Activated CD8-positive, alpha-beta T cell treated with anti-CD3 and anti-CD28 coated beads, Interleukin-2, amount 10 ng/mL, durations not matched to agents 7 days and 5 days (primary cell): ENCODE measurements around the gene MAMDC4. TPM values are rescaled to one million over a fixed set of nuclear protein-coding genes. Genes with fewer than 3 reads are reported as not detected.
A peak's percentile ranks its signal among the peaks of the same experiment; 100 is the strongest.

ENCODE experiments used
- ATAC-seq: fragments of 150-1000 bp; cut with Tn5 transposase; one replicate; pipeline ENCODE4 v1.10.0; 2021; ENCODE audit warnings: moderate library complexity
- CTCF ChIA-PET: fragments of 350-600 bp; sonication (Branson Sonifier 250); formaldehyde crosslinking; loops from one replicate; lab custom pipeline; 2021; ENCODE audit warnings: antibody characterized with exemption; lab: Charles Lee
- POLR2A ChIA-PET: fragments of 350-600 bp; sonication (Branson Sonifier 250); formaldehyde crosslinking; loops from one replicate; lab custom pipeline; 2021; ENCODE audit warnings: antibody characterized with exemption; lab: Charles Lee
- DNase-seq: peaks from one replicate; pipeline ENCODE4 v3.0.0-alpha.2; 2020
- H3K27ac Mint-ChIP-seq: one replicate; pipeline ENCODE4 v1.8.0; 2021; ENCODE audit warnings: mild to moderate bottlenecking, mixed read lengths
- H3K27me3 Mint-ChIP-seq: one replicate; pipeline ENCODE4 v1.8.0; 2021; ENCODE audit warnings: low read depth, mixed read lengths
- H3K36me3 Mint-ChIP-seq: one replicate; pipeline ENCODE4 v1.8.0; 2021; ENCODE audit warnings: low read depth, mixed read lengths
- H3K4me1 Mint-ChIP-seq: one replicate; pipeline ENCODE4 v1.8.0; 2021; ENCODE audit warnings: low read depth, mixed read lengths
- H3K4me3 Mint-ChIP-seq: one replicate; pipeline ENCODE4 v1.8.0; 2021; ENCODE audit warnings: mild to moderate bottlenecking, mixed read lengths
- H3K9me3 Mint-ChIP-seq: one replicate; pipeline ENCODE4 v1.8.0; 2022; ENCODE audit warnings: mixed read lengths; ENCODE audit not compliant: insufficient read depth
- total RNA-seq, 2 experiments: library from RNA; stranded (reverse); gene quantifications; one replicate each; pipeline ENCODE4 v1.2.3, GENCODE V29; 2021

Gene MAMDC4
- total RNA-seq, 2 experiments from 2014 or later, result 14.7 to 15.8 TPM

DNA sequence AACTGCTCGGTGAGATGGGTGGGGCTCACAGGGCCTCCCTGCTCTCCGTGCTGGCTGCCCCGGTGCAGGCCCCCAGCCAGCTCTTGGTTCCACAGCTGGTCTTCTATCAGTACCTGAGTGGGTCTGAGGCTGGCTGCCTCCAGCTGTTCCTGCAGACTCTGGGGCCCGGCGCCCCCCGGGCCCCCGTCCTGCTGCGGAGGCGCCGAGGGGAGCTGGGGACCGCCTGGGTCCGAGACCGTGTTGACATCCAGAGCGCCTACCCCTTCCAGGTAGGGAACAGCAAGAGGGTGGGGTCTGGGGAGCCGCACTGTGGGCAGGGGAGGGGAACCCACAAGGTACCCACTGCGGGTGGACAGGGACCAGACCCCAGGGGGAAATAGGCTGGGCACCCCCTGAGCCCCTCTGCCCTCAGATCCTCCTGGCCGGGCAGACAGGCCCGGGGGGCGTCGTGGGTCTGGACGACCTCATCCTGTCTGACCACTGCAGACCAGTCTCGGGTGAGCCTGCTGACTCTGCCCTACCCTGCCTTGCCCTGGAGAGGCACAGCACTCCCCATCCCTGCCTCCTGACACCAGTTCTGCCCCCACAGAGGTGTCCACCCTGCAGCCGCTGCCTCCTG lies 2.8 kb downstream of the MAMDC4 start:
- Mint-ChIP-seq H3K27ac (no peak overlapping the region), H3K4me1 (peaks cover 5% of the 10 kb centered on the region), H3K27me3 (no peaks in the 10 kb centered on the region), H3K36me3 (peaks cover 2% of the 10 kb centered on the region), H3K9me3 (no peaks in the 10 kb centered on the region), H3K4me3 (no peak overlapping the region)
- POLR2A ChIA-PET, result no interaction called here
- DNase-seq (no peak), ATAC-seq (no peak)
- CTCF ChIA-PET, result no interaction called here

DNA sequence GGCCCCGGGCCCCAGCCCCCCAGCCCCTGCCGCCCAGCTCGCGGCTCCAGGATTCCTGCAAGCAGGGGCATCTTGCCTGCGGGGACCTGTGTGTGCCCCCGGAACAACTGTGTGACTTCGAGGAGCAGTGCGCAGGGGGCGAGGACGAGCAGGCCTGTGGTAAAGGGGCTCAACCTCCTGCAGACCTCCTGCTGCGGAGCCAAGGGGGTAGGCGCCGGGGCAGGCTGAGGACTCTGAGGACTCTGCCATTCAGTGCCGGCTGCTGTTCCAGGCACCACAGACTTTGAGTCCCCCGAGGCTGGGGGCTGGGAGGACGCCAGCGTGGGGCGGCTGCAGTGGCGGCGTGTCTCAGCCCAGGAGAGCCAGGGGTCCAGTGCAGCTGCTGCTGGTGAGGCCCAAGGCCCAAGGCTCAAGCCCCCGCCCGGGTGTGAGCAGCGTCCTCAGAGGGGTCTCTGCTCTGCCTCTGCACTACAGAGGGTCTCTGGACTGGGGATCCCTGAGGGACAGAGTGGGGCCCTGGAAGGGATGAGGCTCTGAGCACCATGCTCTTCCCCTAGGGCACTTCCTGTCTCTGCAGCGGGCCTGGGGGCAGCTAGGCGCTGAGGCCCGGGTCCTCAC lies 3.4 kb downstream of the MAMDC4 start:
- no peaks in the 10 kb centered on the region for H3K4me1 Mint-ChIP-seq
- H3K27me3 Mint-ChIP-seq, result no peaks in the 10 kb centered on the region
- no peak overlapping the region for H3K4me3 Mint-ChIP-seq
- DNase-seq (no peak), ATAC-seq (no peak)
- CTCF ChIA-PET, result interaction anchor here (1.2 kb wide), 1 partner anchor 26 kb away, joined by 4 read pairs; no protein-coding TSS in a partner anchor
- POLR2A ChIA-PET, result no interaction called here
- H3K9me3 Mint-ChIP-seq, result no peaks in the 10 kb centered on the region
- H3K27ac Mint-ChIP-seq, result no peak overlapping the region
- no peaks in the 10 kb centered on the region for H3K36me3 Mint-ChIP-seq

- Mint-ChIP-seq H3K4me1 (no peaks in the 10 kb centered on the region), H3K36me3 (no peaks in the 10 kb centered on the region), H3K9me3 (no peaks in the 10 kb centered on the region), H3K27me3 (no peaks in the 10 kb centered on the region), H3K27ac (no peak overlapping the region), H3K4me3 (no peak overlapping the region)
- CTCF ChIA-PET, result interaction anchor here (1.2 kb wide), 1 partner anchor 26 kb away, joined by 4 read pairs; no protein-coding TSS in a partner anchor
- ATAC-seq (no peak), DNase-seq (no peak)
- POLR2A ChIA-PET, result interaction anchor here (1.1 kb wide), 1 partner anchor 10 kb away, joined by 4 read pairs; the partner anchor contains the start of gene EDF1
Measured at GRCh38 chr9:136856079-136856476, 3.9 kb downstream of the MAMDC4 start.

DNA sequence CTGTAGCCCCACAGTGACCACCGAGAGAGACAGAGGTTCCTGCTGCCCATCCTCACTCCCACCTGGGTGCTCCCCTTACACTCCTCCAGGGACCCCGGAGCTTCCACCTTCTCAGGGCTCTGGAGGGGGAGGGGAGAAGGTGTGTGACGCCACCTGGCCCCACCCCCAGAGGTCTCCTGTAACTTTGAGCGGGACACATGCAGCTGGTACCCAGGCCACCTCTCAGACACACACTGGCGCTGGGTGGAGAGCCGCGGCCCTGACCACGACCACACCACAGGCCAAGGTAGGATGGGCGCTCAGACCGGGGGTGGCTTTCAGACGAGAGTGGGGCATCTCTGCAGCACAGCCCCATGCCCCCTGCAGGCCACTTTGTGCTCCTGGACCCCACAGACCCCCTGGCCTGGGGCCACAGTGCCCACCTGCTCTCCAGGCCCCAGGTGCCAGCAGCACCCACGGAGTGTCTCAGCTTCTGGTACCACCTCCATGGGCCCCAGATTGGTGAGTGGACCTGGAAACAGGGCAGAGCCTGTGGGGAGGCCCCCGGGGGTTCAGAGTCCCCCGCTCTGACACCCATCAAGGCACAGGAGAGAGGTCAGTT lies 4.5 kb downstream of the MAMDC4 start:
- H3K9me3 Mint-ChIP-seq, result no peaks in the 10 kb centered on the region
- no peak for DNase-seq
- H3K27me3 Mint-ChIP-seq, result no peaks in the 10 kb centered on the region
- H3K36me3 Mint-ChIP-seq, result no peaks in the 10 kb centered on the region
- no peak overlapping the region for H3K4me3 Mint-ChIP-seq
- no peak for ATAC-seq
- H3K27ac Mint-ChIP-seq, result no peak overlapping the region
- H3K4me1 Mint-ChIP-seq, result no peaks in the 10 kb centered on the region
- POLR2A ChIA-PET, result interaction anchor here (1.1 kb wide), 1 partner anchor 9 kb away, joined by 4 read pairs; the partner anchor contains the start of gene EDF1
- CTCF ChIA-PET, result interaction anchor here (1.2 kb wide), 1 partner anchor 25 kb away, joined by 4 read pairs; no protein-coding TSS in a partner anchor

DNA sequence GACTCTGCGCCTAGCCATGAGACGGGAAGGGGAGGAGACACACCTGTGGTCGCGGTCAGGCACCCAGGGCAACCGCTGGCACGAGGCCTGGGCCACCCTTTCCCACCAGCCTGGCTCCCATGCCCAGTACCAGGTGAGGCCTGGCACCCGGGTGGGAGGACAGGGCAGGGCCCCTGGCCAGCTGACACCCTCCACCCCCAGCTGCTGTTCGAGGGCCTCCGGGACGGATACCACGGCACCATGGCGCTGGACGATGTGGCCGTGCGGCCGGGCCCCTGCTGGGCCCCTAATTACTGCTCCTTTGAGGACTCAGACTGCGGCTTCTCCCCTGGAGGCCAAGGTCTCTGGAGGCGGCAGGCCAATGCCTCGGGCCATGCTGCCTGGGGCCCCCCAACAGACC lies 5.0 kb downstream of the MAMDC4 start:
- CTCF ChIA-PET, result no interaction called here
- DNase-seq (no peak), ATAC-seq (no peak)
- no peak overlapping the region for H3K4me3 Mint-ChIP-seq
- no peak overlapping the region for H3K27ac Mint-ChIP-seq
- H3K27me3 Mint-ChIP-seq, result no peaks in the 10 kb centered on the region
- peaks cover under 1% of the 10 kb centered on the region for H3K36me3 Mint-ChIP-seq
- POLR2A ChIA-PET, result interaction anchor here (1.1 kb wide), 1 partner anchor 9 kb away, joined by 4 read pairs; the partner anchor contains the start of gene EDF1
- no peaks in the 10 kb centered on the region for H3K4me1 Mint-ChIP-seq
- H3K9me3 Mint-ChIP-seq, result no peaks in the 10 kb centered on the region

- H3K27me3 Mint-ChIP-seq, result no peaks in the 10 kb centered on the region
- H3K36me3 Mint-ChIP-seq, result peaks cover 3% of the 10 kb centered on the region
- DNase-seq (no peak), ATAC-seq (peak; percentile 11)
- no peak overlapping the region for H3K4me3 Mint-ChIP-seq
- H3K9me3 Mint-ChIP-seq, result no peaks in the 10 kb centered on the region
- POLR2A ChIA-PET, result no interaction called here
- no peak overlapping the region for H3K27ac Mint-ChIP-seq
- no peaks in the 10 kb centered on the region for H3K4me1 Mint-ChIP-seq
- CTCF ChIA-PET, result no interaction called here
Measured at GRCh38 chr9:136857581-136858412, 5.7 kb downstream of the MAMDC4 start.

DNA sequence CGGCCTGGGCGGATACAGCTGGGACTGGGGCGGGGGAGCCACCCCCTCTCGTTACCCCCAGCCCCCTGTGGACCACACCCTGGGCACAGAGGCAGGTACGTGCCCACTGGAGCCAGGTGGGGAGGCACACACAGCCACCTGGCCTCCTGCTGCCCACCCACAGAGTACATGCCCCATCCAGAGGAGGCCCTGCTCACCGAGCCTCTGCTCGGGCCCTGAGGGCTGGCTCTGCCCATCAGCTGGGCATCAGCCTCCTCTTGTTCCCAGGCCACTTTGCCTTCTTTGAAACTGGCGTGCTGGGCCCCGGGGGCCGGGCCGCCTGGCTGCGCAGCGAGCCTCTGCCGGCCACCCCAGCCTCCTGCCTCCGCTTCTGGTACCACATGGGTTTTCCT lies 6.3 kb downstream of the MAMDC4 start:
- ChIA-PET CTCF (no interaction called here), POLR2A (no interaction called here)
- no peaks in the 10 kb centered on the region for H3K9me3 Mint-ChIP-seq
- no peak overlapping the region for H3K27ac Mint-ChIP-seq
- DNase-seq (no peak), ATAC-seq (peak; percentile 3)
- no peaks in the 10 kb centered on the region for H3K4me1 Mint-ChIP-seq
- no peak overlapping the region for H3K4me3 Mint-ChIP-seq
- peaks cover 10% of the 10 kb centered on the region for H3K36me3 Mint-ChIP-seq
- no peaks in the 10 kb centered on the region for H3K27me3 Mint-ChIP-seq

GRCh38 chr9:136858844-136859757 lies 7.0 kb downstream of the MAMDC4 start:
- H3K27me3 Mint-ChIP-seq, result no peaks in the 10 kb centered on the region
- peaks cover 4% of the 10 kb centered on the region for H3K4me1 Mint-ChIP-seq
- CTCF ChIA-PET, result interaction anchor here (1.9 kb wide), 1 partner anchor 176 kb away, joined by 4 read pairs; no protein-coding TSS in a partner anchor
- peaks cover 16% of the 10 kb centered on the region for H3K36me3 Mint-ChIP-seq
- POLR2A ChIA-PET, result no interaction called here
- H3K4me3 Mint-ChIP-seq, result no peak overlapping the region
- no peaks in the 10 kb centered on the region for H3K9me3 Mint-ChIP-seq
- DNase-seq, result no peak
- ATAC-seq, result no peak
- H3K27ac Mint-ChIP-seq, result no peak overlapping the region

- ATAC-seq, result no peak
- no peak for DNase-seq
- no peaks in the 10 kb centered on the region for H3K9me3 Mint-ChIP-seq
- ChIA-PET POLR2A (no interaction called here), CTCF (interaction anchor here (1.3 to 1.9 kb wide), 3 partner anchors 19 to 175 kb away, joined by 3 to 4 read pairs (median 3); partner anchors contain the start of gene AJM1)
- H3K4me1 Mint-ChIP-seq, result peaks cover 18% of the 10 kb centered on the region
- peaks cover 16% of the 10 kb centered on the region for H3K36me3 Mint-ChIP-seq
- H3K4me3 Mint-ChIP-seq, result no peak overlapping the region
- H3K27me3 Mint-ChIP-seq, result no peaks in the 10 kb centered on the region
- no peak overlapping the region for H3K27ac Mint-ChIP-seq
Measured at GRCh38 chr9:136860529-136860928, 8.4 kb downstream of the MAMDC4 start.

DNA sequence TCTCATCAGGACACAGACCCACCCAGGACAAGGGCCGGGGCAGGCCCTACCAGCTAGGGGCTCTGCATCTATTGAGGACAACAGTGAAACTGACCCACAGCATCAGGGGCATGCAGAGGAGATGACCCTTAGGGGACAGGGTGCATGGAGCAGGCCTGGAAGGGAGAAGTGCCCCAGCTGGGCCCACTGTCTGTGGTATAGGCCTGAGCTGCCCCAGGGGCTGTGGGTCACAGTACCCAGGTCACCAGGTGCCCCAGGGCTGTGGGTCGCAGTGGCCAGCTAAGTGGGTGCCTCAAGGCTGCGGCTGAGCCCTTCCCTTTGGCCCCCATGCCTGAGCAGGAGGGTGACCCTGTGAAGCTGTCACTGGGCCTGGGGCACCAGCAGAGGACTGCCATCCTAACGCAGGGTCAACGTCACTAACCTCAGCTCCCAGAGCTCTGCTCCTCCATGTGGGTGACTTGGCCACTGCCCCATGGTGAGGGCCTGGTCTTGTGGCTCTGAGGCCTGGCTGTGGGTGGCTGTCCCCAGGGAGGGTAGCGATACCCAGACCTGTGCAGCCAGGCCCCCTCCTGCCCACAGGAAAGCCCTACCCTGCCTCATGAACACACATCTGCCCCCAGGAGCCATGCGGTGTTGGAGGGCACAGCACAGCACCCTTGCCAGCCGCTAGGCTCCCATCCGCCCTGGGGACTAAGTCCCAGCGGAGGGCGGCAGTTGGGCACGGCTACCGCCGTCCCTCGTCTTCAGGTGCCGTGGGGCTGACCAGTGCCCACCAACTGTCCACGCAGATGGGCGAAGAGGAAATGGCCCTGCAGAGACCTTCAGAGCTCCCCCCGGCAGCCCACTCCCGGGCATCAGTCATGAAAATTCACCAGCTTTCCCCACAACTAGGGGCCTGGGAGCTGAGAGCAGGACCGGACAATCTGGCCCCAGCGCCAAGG lies 9.1 kb downstream of the MAMDC4 start:
- CTCF ChIA-PET, result interaction anchor here (1.1 to 1.9 kb wide), 4 partner anchors 18 to 174 kb away, joined by 3 to 4 read pairs (median 3); partner anchors contain the start of gene AJM1
- no peak overlapping the region for H3K4me3 Mint-ChIP-seq
- peaks cover 18% of the 10 kb centered on the region for H3K4me1 Mint-ChIP-seq
- H3K27ac Mint-ChIP-seq, result no peak overlapping the region
- no peaks in the 10 kb centered on the region for H3K27me3 Mint-ChIP-seq
- ATAC-seq (no peak), DNase-seq (no peak)
- no peaks in the 10 kb centered on the region for H3K9me3 Mint-ChIP-seq
- POLR2A ChIA-PET, result no interaction called here
- peaks cover 16% of the 10 kb centered on the region for H3K36me3 Mint-ChIP-seq
